HCT116 (cell line): Measurements from ENCODE around the gene RNF13. TPM values are rescaled to one million over a fixed set of nuclear protein-coding genes. Genes with fewer than 3 reads are reported as not detected.

Experiments used
- ATAC-seq: fragments of 200-7000 bp; cut with Tn5 transposase; 2 replicates; pipeline ENCODE4 v1.9.1; 2020; ENCODE audit warnings: mild to moderate bottlenecking, moderate library complexity
- BruUV-seq: library from RNA; stranded (reverse); fragments of 400-500 nt; replicated peaks from 2 replicates; lab custom pipeline; 2021; lab: Mats Ljungman, UMichigan
- CTCF ChIA-PET: fragments of 300-600 bp; sonication (Branson Sonifier 250); formaldehyde crosslinking; loops from one replicate; lab custom pipeline; 2021; ENCODE audit warnings: antibody characterized with exemption; lab: Charles Lee
- POLR2A ChIA-PET: fragments of 300-600, 350-600 bp; sonication (Branson Sonifier 250); formaldehyde crosslinking; loops from one replicate; lab custom pipeline; 2021; ENCODE audit warnings: antibody characterized with exemption; lab: Charles Lee
- RAD21 ChIA-PET, 2 experiments: fragments of 300-600 bp; sonication (Branson Sonifier 250); formaldehyde crosslinking; loops; one replicate each; lab custom pipeline; 2023; ENCODE audit warnings: low total read pairs in 2 of 2; ENCODE audit not compliant: uncharacterized antibody in 2 of 2, unreplicated experiment in 2 of 2, low non-redundant PET in 1 of 2; lab: Charles Lee
- DNase-seq: peaks from one replicate; pipeline ENCODE4 v3.0.0-alpha.2; 2010; ENCODE audit warnings: low read depth, low spot score
- H2AFZ ChIP-seq: fragments of 200-600 bp; shearing (Covaris generic), sonication (generic); 2 replicates; pipeline ENCODE4 v1.6.1; 2017; ENCODE audit warnings: low read depth, mixed run types, mixed read lengths, antibody characterized with exemption, low read length; ENCODE audit not compliant: poor library complexity, severe bottlenecking
- H3K27ac ChIP-seq: 2 replicates; pipeline ENCODE4 v1.5.1; 2012; ENCODE audit warnings: low read depth, low read length
- H3K27me3 ChIP-seq: fragments of 200-600 bp; sonication (generic); 2 replicates; pipeline ENCODE4 v1.6.1; 2016; ENCODE audit warnings: mixed run types, low read length, mixed read lengths; ENCODE audit not compliant: insufficient read depth
- H3K36me3 ChIP-seq, 2 experiments: fragments of 200-500 bp in 1 of 2; fragments of 200-600 bp in 1 of 2; sonication (Bioruptor generic) in 1 of 2; sonication (generic) in 1 of 2; 2 replicates each; pipeline versions ENCODE4 v1.5.1 to v1.6.1; 2014 to 2016; ENCODE audit warnings: low read length in 2 of 2, inconsistent platforms in 1 of 2, mixed read lengths in 1 of 2, mixed run types in 1 of 2; ENCODE audit not compliant: insufficient read depth in 2 of 2, control insufficient read depth in 1 of 2
- H3K4me1 ChIP-seq, 2 experiments: fragments of 200-600 bp in 1 of 2; sonication (generic) in 1 of 2; 2 replicates each; pipeline versions ENCODE4 v1.5.1 to v1.6.1; 2012 to 2017; ENCODE audit warnings: low read length in 2 of 2, inconsistent platforms in 1 of 2, mild to moderate bottlenecking in 1 of 2, mixed read lengths in 1 of 2, mixed run types in 1 of 2, moderate library complexity in 1 of 2; ENCODE audit not compliant: insufficient read depth in 2 of 2, control insufficient read depth in 1 of 2
- H3K4me2 ChIP-seq: fragments of 200-600 bp; sonication (generic); 2 replicates; pipeline ENCODE4 v1.6.1; 2017; ENCODE audit warnings: mixed run types, low read length, mixed read lengths
- H3K4me3 ChIP-seq, 2 experiments: fragments of 200-600 bp in 1 of 2; sonication (generic) in 1 of 2; replicated peaks in 1 of 2; 2 replicates each; pipeline ENCODE4 v1.5.1; 2011 to 2016; ENCODE audit warnings: low read length in 2 of 2, control low read depth in 1 of 2, low read depth in 1 of 2, mild to moderate bottlenecking in 1 of 2, mixed read lengths in 1 of 2, mixed run types in 1 of 2
- H3K79me2 ChIP-seq: fragments of 200-600 bp; sonication (generic); 2 replicates; pipeline ENCODE4 v1.6.1; 2017; ENCODE audit warnings: mild to moderate bottlenecking, mixed run types, low read length, moderate library complexity, mixed read lengths; ENCODE audit not compliant: insufficient read depth
- H3K9ac ChIP-seq: fragments of 200-600 bp; sonication (generic); 2 replicates; pipeline ENCODE4 v1.6.1; 2016; ENCODE audit warnings: low read length, mixed read lengths
- H3K9me2 ChIP-seq: fragments of 200-600 bp; sonication (generic), shearing (Covaris generic); 2 replicates; pipeline ENCODE4 v1.6.1; 2017; ENCODE audit warnings: mixed run types, mild to moderate bottlenecking, moderate library complexity; ENCODE audit not compliant: insufficient read depth
- H3K9me3 ChIP-seq, 2 experiments: fragments of 200-500 bp in 1 of 2; fragments of 200-600 bp in 1 of 2; sonication (Bioruptor generic) in 1 of 2; sonication (generic) in 1 of 2; 2 replicates each; pipeline ENCODE4 v1.6.1; 2014 to 2017; ENCODE audit warnings: low read length in 2 of 2, mixed read lengths in 2 of 2, inconsistent platforms in 1 of 2, low read depth in 1 of 2, mild to moderate bottlenecking in 1 of 2, mixed run types in 1 of 2, moderate library complexity in 1 of 2; ENCODE audit not compliant: control insufficient read depth in 1 of 2, insufficient read depth in 1 of 2
- H4K20me1 ChIP-seq: fragments of 200-600 bp; sonication (generic), shearing (Covaris generic); 2 replicates; pipeline ENCODE4 v1.6.1; 2017; ENCODE audit warnings: mixed run types, mild to moderate bottlenecking, moderate library complexity; ENCODE audit not compliant: insufficient read depth
- ATF3 ChIP-seq: IDR thresholded peaks from 2 replicates; pipeline ENCODE4 v1.6.1; 2012
- CBX3 ChIP-seq: IDR thresholded peaks from 2 replicates; pipeline ENCODE4 v1.6.1; 2012; ENCODE audit warnings: low read depth
- ELF1 ChIP-seq: IDR thresholded peaks from 2 replicates; pipeline ENCODE4 v1.6.1; 2012; ENCODE audit warnings: low read depth, borderline replicate concordance
- EZH2 ChIP-seq: fragments of 200-600 bp; sonication (generic); IDR thresholded peaks from 2 replicates; pipeline ENCODE4 v1.6.1; 2017; ENCODE audit warnings: antibody characterized with exemption, mixed run types
- EZH2phosphoT487 ChIP-seq: fragments of 200-600 bp; IDR thresholded peaks from 2 replicates; pipeline ENCODE4 v1.6.1; 2018; ENCODE audit warnings: antibody characterized with exemption, borderline replicate concordance
- FOSL1 ChIP-seq: IDR thresholded peaks from 2 replicates; pipeline ENCODE4 v1.6.1; 2012; ENCODE audit warnings: low read depth
- JUND ChIP-seq: IDR thresholded peaks from 2 replicates; pipeline ENCODE4 v1.6.1; 2012
- POLR2AphosphoS5 ChIP-seq: IDR thresholded peaks from 2 replicates; pipeline ENCODE4 v1.6.1; 2011; ENCODE audit warnings: mild to moderate bottlenecking, low read depth, low read length, moderate library complexity
- RAD21 ChIP-seq: IDR thresholded peaks from 2 replicates; pipeline ENCODE4 v1.6.1; 2012; ENCODE audit warnings: low read depth, mild to moderate bottlenecking
- SIN3A ChIP-seq: IDR thresholded peaks from 2 replicates; pipeline ENCODE4 v1.6.1; 2012; ENCODE audit warnings: low read depth
- SP1 ChIP-seq: IDR thresholded peaks from 2 replicates; pipeline ENCODE4 v1.6.1; 2012; ENCODE audit warnings: low read depth
- SRF ChIP-seq: IDR thresholded peaks from 2 replicates; pipeline ENCODE4 v1.6.1; 2012; ENCODE audit warnings: low read depth
- TCF7L2 ChIP-seq: IDR thresholded peaks from 2 replicates; pipeline ENCODE4 v1.7.0; 2011; ENCODE audit warnings: borderline replicate concordance, inconsistent platforms; ENCODE audit not compliant: insufficient read depth, insufficient read length; ENCODE audit errors: extremely low read depth
- YY1 ChIP-seq: IDR thresholded peaks from 2 replicates; pipeline ENCODE4 v1.6.1; 2011; ENCODE audit warnings: low read length, low read depth, moderate library complexity, mild to moderate bottlenecking; ENCODE audit not compliant: insufficient replicate concordance; ENCODE audit errors: extremely low read depth
- ZBTB33 ChIP-seq: IDR thresholded peaks from 2 replicates; pipeline ENCODE4 v1.6.1; 2011; ENCODE audit warnings: mild to moderate bottlenecking, low read length, moderate library complexity; ENCODE audit not compliant: insufficient replicate concordance; ENCODE audit errors: extremely low read depth
- ZFX ChIP-seq: fragments of 450-650 bp; IDR thresholded peaks from 2 replicates; pipeline ENCODE4 v1.6.1; 2017
- intact Hi-C: fragments of 100-400 bp; cut with micrococcal nuclease; formaldehyde crosslinking; loops from 2 replicates; pipeline ENCODE4 v1.10.0; 2022
- total RNA-seq: library from RNA; stranded (reverse); gene quantifications from one replicate; pipeline ENCODE4 v1.2.1, GENCODE V29; 2021; ENCODE audit not compliant: unreplicated experiment

RNF13 gene
- total RNA-seq, 1 experiment from 2014 or later = 39.9 TPM

- TF ChIP-seq ZFX (no peak), SIN3A (no peak), YY1 (no peak), FOSL1 (no peak), ELF1 (no peak), SP1 (no peak), RAD21 (no peak), TCF7L2 (no peak)
- POLR2A ChIA-PET = no interaction called here
These were observed 142.4 kb downstream of the RNF13 start for GRCh38 chr3:149955449-149955848.

GRCh38 chr3:149957361-149958125, 144.5 kb downstream of the RNF13 start:
- ChIA-PET POLR2A (no interaction called here), CTCF (interaction anchor here (1.8 kb wide), 1 partner anchor 10 kb away, joined by 5 read pairs; no protein-coding TSS in a partner anchor), RAD21 (no interaction called here)
- ATAC-seq (no peak), DNase-seq (no peak)
- no peak overlapping the region for H3K4me2 ChIP-seq
- H3K9me2 ChIP-seq = no peaks in the 10 kb centered on the region
- H4K20me1 ChIP-seq = peaks cover 10% of the 10 kb centered on the region; the same call in 1 of the 2 replicates
- no peaks in the 10 kb centered on the region for H3K27me3 ChIP-seq
- TF ChIP-seq ATF3 (no peak), JUND (no peak), FOSL1 (no peak), POLR2AphosphoS5 (no peak), ZBTB33 (no peak), SRF (no peak), EZH2phosphoT487 (no peak), YY1 (no peak), EZH2 (no peak), CBX3 (no peak)
- H3K79me2 ChIP-seq = peaks cover 69% of the 10 kb centered on the region
- H3K9me3 ChIP-seq = no peaks in the 10 kb centered on the region
- no peaks in the 10 kb centered on the region for H3K4me1 ChIP-seq
- intact Hi-C loops = no loop called here
- H3K36me3 ChIP-seq = peaks cover 8 to 16% of the 10 kb centered on the region in 2 experiments
- no peak overlapping the region for H3K27ac ChIP-seq
- no peak overlapping the region for H3K9ac ChIP-seq
- no TSS peak for BruUV-seq
- no peak overlapping the region for H3K4me3 ChIP-seq
- no peak overlapping the region for H2AFZ ChIP-seq

More at GRCh38 chr3:149955449-149955848, 142.4 kb downstream of the RNF13 start:
- H3K36me3 ChIP-seq = peaks cover 5 to 12% of the 10 kb centered on the region in 2 experiments
- intact Hi-C loops = no loop called here
- ChIA-PET RAD21 (no interaction called here), CTCF (interaction anchor here (0.9 to 1.0 kb wide), 5 partner anchors 10 to 229 kb away, joined by 3 to 7 read pairs (median 3); no protein-coding TSS in a partner anchor)
- H3K27me3 ChIP-seq = no peaks in the 10 kb centered on the region
- H4K20me1 ChIP-seq = peaks cover 10% of the 10 kb centered on the region; the same call in 1 of the 2 replicates
- H2AFZ ChIP-seq = no peak overlapping the region
- ATAC-seq (no peak), DNase-seq (no peak)
- H3K4me2 ChIP-seq = no peak overlapping the region
- no peak overlapping the region for H3K4me3 ChIP-seq
- no peak overlapping the region for H3K9ac ChIP-seq
- H3K4me1 ChIP-seq = no peaks in the 10 kb centered on the region
- H3K9me2 ChIP-seq = no peaks in the 10 kb centered on the region
- no peak overlapping the region for H3K27ac ChIP-seq
- no peaks in the 10 kb centered on the region for H3K9me3 ChIP-seq
- H3K79me2 ChIP-seq = peaks cover 60% of the 10 kb centered on the region; the same call in 1 of the 2 replicates
- BruUV-seq = no TSS peak
